H1 (cell line): ENCODE results near the gene VGLL4. TPM values are rescaled to one million over a fixed set of nuclear protein-coding genes. Genes with fewer than 3 reads are reported as not detected.

Source experiments
- CTCF ChIA-PET: fragments of 300-600 bp; sonication (Branson Sonifier 250); formaldehyde crosslinking; loops from one replicate; lab custom pipeline; 2021; ENCODE audit not compliant: partially characterized antibody; lab: Charles Lee
- POLR2A ChIA-PET: fragments of 300-600 bp; sonication (Branson Sonifier 250); formaldehyde crosslinking; loops from one replicate; lab custom pipeline; 2021; ENCODE audit warnings: inconsistent platforms; ENCODE audit not compliant: partially characterized antibody; lab: Charles Lee
- DNase-seq, 2 experiments: peaks; one replicate each; pipeline versions ENCODE4 v3.0.0 to v3.0.0-alpha.2; 2010 to 2022; ENCODE audit warnings: low spot score in 2 of 2, low read depth in 1 of 2, mixed read lengths in 1 of 2
- FAIRE-seq: peaks from 2 replicates; lab custom pipeline; 2011; peaks lifted over from hg19 to GRCh38; lab: Jason Lieb, UNC
- H2AFZ ChIP-seq: 2 replicates; pipeline ENCODE4 v1.8.1; 2012; ENCODE audit warnings: low read length, inconsistent platforms
- H2AK5ac ChIP-seq: 2 replicates; pipeline ENCODE4 v1.6.1; 2013; ENCODE audit warnings: low read depth, low read length
- H2BK120ac ChIP-seq: replicated peaks from 2 replicates; pipeline ENCODE3; 2013; ENCODE audit warnings: low read depth, low read length, inconsistent platforms
- H2BK12ac ChIP-seq: 2 replicates; pipeline ENCODE4 v1.6.1; 2013; ENCODE audit warnings: low read depth, low read length
- H2BK15ac ChIP-seq: 2 replicates; pipeline ENCODE4 v1.6.1; 2013; ENCODE audit warnings: low read length
- H2BK20ac ChIP-seq: 2 replicates; pipeline ENCODE4 v1.6.1; 2013; ENCODE audit warnings: low read length
- H2BK5ac ChIP-seq: 2 replicates; pipeline ENCODE4 v1.6.1; 2013; ENCODE audit warnings: low read depth, low read length
- H3K14ac ChIP-seq: 2 replicates; pipeline ENCODE4 v1.6.1; 2013; ENCODE audit warnings: inconsistent platforms; ENCODE audit not compliant: insufficient read length
- H3K18ac ChIP-seq: 2 replicates; pipeline ENCODE4 v1.6.1; 2013; ENCODE audit warnings: low read length; ENCODE audit errors: extremely low read depth
- H3K23ac ChIP-seq: 2 replicates; pipeline ENCODE4 v1.6.1; 2013; ENCODE audit warnings: inconsistent platforms; ENCODE audit not compliant: insufficient read length
- H3K23me2 ChIP-seq: 2 replicates; pipeline ENCODE4 v1.6.1; 2013; ENCODE audit warnings: low read depth, low read length
- H3K27ac ChIP-seq: 2 replicates; pipeline ENCODE4 v1.6.1; 2011; ENCODE audit warnings: low read depth, low read length, inconsistent platforms
- H3K27me3 ChIP-seq, 4 experiments: replicated peaks in 1 of 4; 1 replicate in 1 of 4; 2 replicates in 3 of 4; pipeline versions ENCODE4 v1.6.1 to v1.8.1; 2011 to 2013; ENCODE audit warnings: low read length in 3 of 4, mild to moderate bottlenecking in 3 of 4, inconsistent platforms in 2 of 4, mixed read lengths in 2 of 4, moderate library complexity in 1 of 4; ENCODE audit not compliant: control insufficient read depth in 3 of 4, insufficient read depth in 3 of 4; ENCODE audit errors: extremely low read depth in 1 of 4
- H3K36me3 ChIP-seq, 4 experiments: 2 replicates each; pipeline versions ENCODE4 v1.6.1 to v1.8.1; 2011 to 2013; ENCODE audit warnings: mild to moderate bottlenecking in 4 of 4, low read length in 3 of 4, moderate library complexity in 2 of 4, control low read depth in 1 of 4, inconsistent platforms in 1 of 4; ENCODE audit not compliant: insufficient read depth in 4 of 4, control insufficient read depth in 2 of 4
- H3K4ac ChIP-seq: replicated peaks from 2 replicates; pipeline ENCODE3; 2013; ENCODE audit warnings: low read length, low read depth, mixed read lengths, inconsistent platforms; ENCODE audit not compliant: insufficient read length
- H3K4me1 ChIP-seq, 4 experiments: replicated peaks in 1 of 4; 1 replicate in 1 of 4; 2 replicates in 3 of 4; pipeline versions ENCODE4 v1.6.1 to v1.8.1; 2011 to 2013; ENCODE audit warnings: low read length in 3 of 4, inconsistent platforms in 2 of 4, mixed read lengths in 1 of 4; ENCODE audit not compliant: insufficient read depth in 4 of 4, control insufficient read depth in 3 of 4
- H3K4me2 ChIP-seq, 2 experiments: 2 replicates each; pipeline versions ENCODE4 v1.6.1 to v1.8.1; 2011 to 2013; ENCODE audit warnings: low read depth in 2 of 2, low read length in 2 of 2, control low read depth in 1 of 2, inconsistent platforms in 1 of 2, mild to moderate bottlenecking in 1 of 2; ENCODE audit not compliant: insufficient read depth in 1 of 2
- H3K4me3 ChIP-seq, 4 experiments: fragments of 200-600, 300-600 bp in 1 of 4; sonication (generic), shearing (Covaris generic), sonication (Bioruptor Twin) in 1 of 4; 2 replicates each; pipeline versions ENCODE4 v1.5.1 to v1.8.1; 2011 to 2016; ENCODE audit warnings: low read length in 4 of 4, low read depth in 3 of 4, control low read depth in 2 of 4, inconsistent platforms in 2 of 4, mild to moderate bottlenecking in 2 of 4, mixed read lengths in 1 of 4, moderate library complexity in 1 of 4; ENCODE audit not compliant: insufficient read depth in 2 of 4; ENCODE audit errors: extremely low read depth in 1 of 4
- H3K56ac ChIP-seq: replicated peaks from 2 replicates; pipeline ENCODE3; 2013; ENCODE audit warnings: low read depth, mild to moderate bottlenecking, mixed read lengths, low read length, inconsistent platforms; ENCODE audit not compliant: insufficient read length
- H3K79me1 ChIP-seq: 2 replicates; pipeline ENCODE4 v1.6.1; 2013; ENCODE audit warnings: low read depth, low read length, control low read depth
- H3K79me2 ChIP-seq, 2 experiments: 2 replicates each; pipeline versions ENCODE4 v1.6.1 to v1.8.1; 2012 to 2013; ENCODE audit warnings: low read length in 2 of 2, mild to moderate bottlenecking in 2 of 2, inconsistent platforms in 1 of 2; ENCODE audit not compliant: insufficient read depth in 2 of 2, control insufficient read depth in 1 of 2
- H3K9ac ChIP-seq, 4 experiments: replicated peaks in 1 of 4; 1 replicate in 1 of 4; 2 replicates in 3 of 4; pipeline versions ENCODE4 v1.6.1 to v1.8.1; 2011 to 2013; ENCODE audit warnings: low read depth in 3 of 4, low read length in 3 of 4, control low read depth in 2 of 4, mild to moderate bottlenecking in 2 of 4, moderate library complexity in 2 of 4, inconsistent platforms in 1 of 4; ENCODE audit errors: extremely low read depth in 1 of 4
- H3K9me3 ChIP-seq, 2 experiments: 2 replicates each; pipeline versions ENCODE4 v1.6.1 to v1.8.1; 2012 to 2013; ENCODE audit warnings: mild to moderate bottlenecking in 2 of 2, moderate library complexity in 2 of 2, control low read depth in 1 of 2, inconsistent platforms in 1 of 2, low read depth in 1 of 2, low read length in 1 of 2, mixed read lengths in 1 of 2; ENCODE audit not compliant: insufficient read depth in 2 of 2
- H4K20me1 ChIP-seq, 2 experiments: replicated peaks in 1 of 2; 2 replicates each; pipeline versions ENCODE3 to v1.8.1; 2011 to 2013; ENCODE audit warnings: inconsistent platforms in 2 of 2, low read length in 2 of 2, mild to moderate bottlenecking in 1 of 2; ENCODE audit not compliant: insufficient read depth in 2 of 2, control insufficient read depth in 1 of 2
- H4K5ac ChIP-seq: 2 replicates; pipeline ENCODE4 v1.6.1; 2013; ENCODE audit warnings: low read length, low read depth, mixed read lengths, inconsistent platforms; ENCODE audit not compliant: insufficient read length
- H4K8ac ChIP-seq: 2 replicates; pipeline ENCODE4 v1.8.0; 2013; ENCODE audit warnings: mild to moderate bottlenecking, moderate library complexity, low read length, inconsistent platforms; ENCODE audit not compliant: insufficient read depth; ENCODE audit errors: extremely low read depth
- H4K91ac ChIP-seq: replicated peaks from 2 replicates; pipeline ENCODE3; 2013; ENCODE audit warnings: low read length, mixed read lengths, inconsistent platforms; ENCODE audit not compliant: insufficient read length
- ASH2L ChIP-seq: fragments of 200-600, 300-600 bp; sonication (generic); IDR thresholded peaks from one replicate; pipeline ENCODE4 v1.7.1; 2017; ENCODE audit warnings: low read length
- ATF3 ChIP-seq: IDR thresholded peaks from 2 replicates; pipeline ENCODE4 v1.6.1; 2011; ENCODE audit warnings: low read depth, mild to moderate bottlenecking, low read length; ENCODE audit not compliant: insufficient read depth
- CEBPB ChIP-seq: IDR thresholded peaks from 2 replicates; pipeline ENCODE4 v1.6.1; 2012; ENCODE audit warnings: low read depth, low read length
- EP300 ChIP-seq, 2 experiments: IDR thresholded peaks; 1 replicate in 1 of 2; 2 replicates in 1 of 2; pipeline ENCODE4 v1.6.1; 2011 to 2012; ENCODE audit warnings: low read depth in 2 of 2, low read length in 2 of 2, mild to moderate bottlenecking in 2 of 2, borderline replicate concordance in 1 of 2, inconsistent platforms in 1 of 2, moderate library complexity in 1 of 2
- HDAC2 ChIP-seq, 2 experiments: fragments of 300-600 bp in 1 of 2; sonication (generic) in 1 of 2; IDR thresholded peaks; 2 replicates each; pipeline ENCODE4 v1.6.1; 2011 to 2012; ENCODE audit warnings: low read depth in 2 of 2, low read length in 2 of 2, mild to moderate bottlenecking in 2 of 2, moderate library complexity in 2 of 2, borderline replicate concordance in 1 of 2, inconsistent platforms in 1 of 2
- KDM1A ChIP-seq: fragments of 200-600, 300-600 bp; sonication (generic); IDR thresholded peaks from 2 replicates; pipeline ENCODE4 v1.7.1; 2016; ENCODE audit warnings: mild to moderate bottlenecking, low read length, borderline replicate concordance
- KDM4A ChIP-seq: IDR thresholded peaks from one replicate; pipeline ENCODE4 v1.7.1; 2012; ENCODE audit warnings: low read depth, mild to moderate bottlenecking, moderate library complexity, low read length, inconsistent platforms; ENCODE audit not compliant: severe bottlenecking
- NRF1 ChIP-seq: IDR thresholded peaks from 2 replicates; pipeline ENCODE4 v1.6.1; 2011; ENCODE audit warnings: mild to moderate bottlenecking, low read depth, low read length, improper control_type of control experiment
- RBBP5 ChIP-seq: IDR thresholded peaks from 2 replicates; pipeline ENCODE4 v1.7.1; 2012; ENCODE audit warnings: low read depth, mild to moderate bottlenecking, inconsistent platforms, low read length, moderate library complexity, borderline replicate concordance
- RXRA ChIP-seq: IDR thresholded peaks from 2 replicates; pipeline ENCODE4 v1.6.1; 2011; ENCODE audit warnings: low read depth, mild to moderate bottlenecking, low read length, moderate library complexity; ENCODE audit not compliant: insufficient read depth
- TAF7 ChIP-seq: optimal IDR thresholded peaks from 2 replicates; pipeline ENCODE3; 2011; ENCODE audit warnings: low read depth, mild to moderate bottlenecking, inconsistent platforms, low read length, moderate library complexity, borderline replicate concordance
- WGBS, 2 experiments: shearing (Covaris generic) in 1 of 2; methylation state at CpG; one replicate each; pipeline versions ENCODE4 v1.1.6 to v1.1.7; 2013 to 2015; ENCODE audit warnings: low lambda C conversion rate in 2 of 2, mixed read lengths in 2 of 2, inconsistent platforms in 1 of 2, low coverage in 1 of 2, missing lambda C conversion rate in 1 of 2; ENCODE audit not compliant: insufficient replicate concordance in 2 of 2, insufficient coverage in 1 of 2, insufficient read length in 1 of 2; ENCODE audit errors: extremely low coverage in 1 of 2, missing lambda C conversion rate in 1 of 2; 5-methylcytosine and 5-hydroxymethylcytosine counted together
- polyA plus RNA-seq, 7 experiments: library from polyadenylated mRNA; depleted of rRNA in 3 of 7; stranded (reverse) in 5 of 7; unstranded in 2 of 7; fragments of >200 nt in 5 of 7; fragments of 200-250 nt in 2 of 7; gene quantifications; 1 replicate in 5 of 7; 2 replicates in 1 of 7; 4 replicates in 1 of 7; pipeline versions ENCODE4 v1.2.1 to v1.2.3, GENCODE V29; 2011 to 2013; ENCODE audit warnings: missing spikeins in 2 of 7, mixed read lengths in 2 of 7
- total RNA-seq: library from RNA; stranded (reverse); fragmentation: NEBNext Ultra II Directional; extraction: Animal tissue kit (Norgen Biotek cat#: 25700); gene quantifications from 2 replicates; pipeline ENCODE4 v1.2.1, GENCODE V29; 2021

Gene VGLL4
- total and polyA plus RNA-seq, 2 of the 8 experiments (the other 6 are each of a cell fraction or from before 2014, with no cell fraction given) = 45.1 to 50.0 TPM

- peaks cover 2 to 4% of the 10 kb centered on the region in 2 experiments for H4K20me1 ChIP-seq
- peak overlapping the region in 1 of 4 experiments; percentile 0; a peak in 1 of 8 replicates for H3K4me3 ChIP-seq
- DNase-seq = no peak
- ChIA-PET POLR2A (no interaction called here), CTCF (interaction anchor here (0.6 to 5.4 kb wide), 42 partner anchors 8 to 546 kb away, joined by 3 to 79 read pairs (median 4); no protein-coding TSS in a partner anchor)
- H3K4me1 ChIP-seq = peaks cover 2 to 11% (median 5%) of the 10 kb centered on the region in 4 experiments; a peak in 4 of 7 replicates
- no peak overlapping the region for H2BK12ac ChIP-seq
- no peak overlapping the region for H3K4ac ChIP-seq
- no peak overlapping the region for H2BK20ac ChIP-seq
- no peak overlapping the region for H3K23ac ChIP-seq
- no peaks in the 10 kb centered on the region for H3K23me2 ChIP-seq
- 57% methylated on average over 4 of the region's 4 CpGs; no CpG with 5 or more reads in 1 of the 2 experiments for WGBS, 2 experiments
- FAIRE-seq = no peak
- H3K56ac ChIP-seq = no peak overlapping the region
- H4K91ac ChIP-seq = no peak overlapping the region
- H3K9ac ChIP-seq = no peak overlapping the region
- H3K18ac ChIP-seq = no peak overlapping the region
- TF ChIP-seq RXRA = no peak
- no peak for TF ChIP-seq ASH2L
- TF ChIP-seq CEBPB = no peak
- TF ChIP-seq ATF3 = no peak
- no peak for TF ChIP-seq KDM4A
- TF ChIP-seq HDAC2 (IDR thresholded peaks at IDR 0.05; ENCODE audit: borderline replicate concordance in 1 of 2, low read depth in 2 of 2, low read length in 2 of 2) = no peak
- TF ChIP-seq NRF1 = no peak
- no peak for TF ChIP-seq KDM1A
- TF ChIP-seq RBBP5 = no peak
- TF ChIP-seq EP300 (IDR thresholded peaks at IDR 0.05; ENCODE audit: borderline replicate concordance in 1 of 2, low read depth in 2 of 2, low read length in 2 of 2) = no peak
- no peak for TF ChIP-seq TAF7
- no peak overlapping the region for H2BK15ac ChIP-seq
- H3K27ac ChIP-seq = no peak overlapping the region
- H3K4me2 ChIP-seq = no peak overlapping the region
- no peaks in the 10 kb centered on the region for H3K9me3 ChIP-seq
- H2BK120ac ChIP-seq = no peak overlapping the region
- peak overlapping the region; percentile 76 for H4K5ac ChIP-seq
- no peaks in the 10 kb centered on the region for H3K79me2 ChIP-seq
- no peaks in the 10 kb centered on the region for H3K36me3 ChIP-seq
- no peak overlapping the region for H4K8ac ChIP-seq
- no peak overlapping the region for H3K14ac ChIP-seq
- no peaks in the 10 kb centered on the region for H3K27me3 ChIP-seq
- no peaks in the 10 kb centered on the region; the same call in 1 of the 2 replicates for H3K79me1 ChIP-seq
- H2AFZ ChIP-seq = no peak overlapping the region
- H2AK5ac ChIP-seq = no peak overlapping the region
- H2BK5ac ChIP-seq = no peak overlapping the region
Observed at GRCh38 chr3:11651477-11651876, 7.8 kb upstream of the VGLL4 start.
